HepG2 (cell line): ENCODE results near the gene VPS13D.

Experiments
- ATF2 ChIP-seq: sonication (generic); formaldehyde crosslinking; IDR thresholded peaks from 2 replicates; pipeline ENCODE4 v1.4.0; 2020; ENCODE audit warnings: missing genetic modification reagents
- EP300 ChIP-seq, 3 experiments: sonication (generic) in 1 of 3; formaldehyde crosslinking in 1 of 3; IDR thresholded peaks; 2 replicates each; pipeline versions ENCODE4 v1.5.1 to v1.6.1; 2011 to 2020; ENCODE audit warnings: low read depth in 2 of 3, low read length in 2 of 3, borderline replicate concordance in 1 of 3, improper control_type of control experiment in 1 of 3, mild to moderate bottlenecking in 1 of 3, missing genetic modification reagents in 1 of 3, moderate library complexity in 1 of 3
- HNRNPK ChIP-seq: fragments of 200-400 bp; formaldehyde crosslinking; IDR thresholded peaks from 2 replicates; pipeline ENCODE4 v1.6.1; 2018; ENCODE audit warnings: low read length, low read depth, moderate library complexity, mild to moderate bottlenecking; ENCODE audit not compliant: poor library complexity, severe bottlenecking
- MXI1 ChIP-seq: IDR thresholded peaks from 3 replicates; pipeline ENCODE4 v1.6.1; 2012; ENCODE audit warnings: low read depth, low read length, inconsistent platforms, borderline replicate concordance
- NFYB ChIP-seq: sonication (generic); formaldehyde crosslinking; IDR thresholded peaks from 2 replicates; pipeline ENCODE4 v1.4.0; 2020; ENCODE audit warnings: missing genetic modification reagents
- POLR2AphosphoS5 ChIP-seq: IDR thresholded peaks from 2 replicates; pipeline ENCODE4 v1.6.1; 2012; ENCODE audit warnings: low read depth, low read length
- RARG ChIP-seq: sonication (generic); formaldehyde crosslinking; IDR thresholded peaks from 2 replicates; pipeline ENCODE4 v1.4.0; 2020; ENCODE audit warnings: low read depth, mild to moderate bottlenecking, missing genetic modification reagents
- REST ChIP-seq, 2 experiments: IDR thresholded peaks; 2 replicates each; pipeline ENCODE4 v1.6.1; 2011 to 2012; ENCODE audit warnings: low read length in 2 of 2, borderline replicate concordance in 1 of 2, low read depth in 1 of 2, mild to moderate bottlenecking in 1 of 2, moderate library complexity in 1 of 2
- TEF ChIP-seq: sonication (generic); formaldehyde crosslinking; IDR thresholded peaks from 2 replicates; pipeline ENCODE4 v1.5.0; 2020; ENCODE audit warnings: missing genetic modification reagents
- ZNF143 ChIP-seq: sonication (generic); formaldehyde crosslinking; IDR thresholded peaks from 2 replicates; pipeline ENCODE4 v1.4.0; 2020; ENCODE audit warnings: missing genetic modification reagents
- ZNF274 ChIP-seq: sonication (generic); formaldehyde crosslinking; IDR thresholded peaks from 2 replicates; pipeline ENCODE4 v1.5.1; 2020; ENCODE audit warnings: mild to moderate bottlenecking, missing genetic modification reagents
- ZNF558 ChIP-seq: sonication (generic); formaldehyde crosslinking; IDR thresholded peaks from 2 replicates; pipeline ENCODE4 v1.9.0; 2022; ENCODE audit warnings: mild to moderate bottlenecking, missing genetic modification reagents, borderline replicate concordance
- ZNF691 ChIP-seq: sonication (generic); formaldehyde crosslinking; IDR thresholded peaks from 2 replicates; pipeline ENCODE4 v1.4.0; 2020; ENCODE audit warnings: missing genetic modification reagents, low read depth, mild to moderate bottlenecking, borderline replicate concordance
- ZSCAN20 ChIP-seq: sonication (generic); formaldehyde crosslinking; IDR thresholded peaks from 2 replicates; pipeline ENCODE4 v1.4.0; 2020; ENCODE audit warnings: missing genetic modification reagents, mild to moderate bottlenecking, borderline replicate concordance

- TF ChIP-seq ZNF274 = no peak
- no peak for TF ChIP-seq REST (IDR thresholded peaks at IDR 0.05; ENCODE audit: borderline replicate concordance in 1 of 2, low read depth in 1 of 2, low read length in 2 of 2)
- no peak for TF ChIP-seq ZNF558 (CRISPR knock-in tag)
- no peak for TF ChIP-seq POLR2AphosphoS5
- TF ChIP-seq TEF (CRISPR knock-in tag) = no peak
- no peak for TF ChIP-seq ZSCAN20
- no peak for TF ChIP-seq EP300 (IDR thresholded peaks at IDR 0.05; ENCODE audit: low read depth in 2 of 2, low read length in 2 of 2)
- no peak for TF ChIP-seq EP300 (CRISPR knock-in tag; IDR thresholded peaks at IDR 0.05; ENCODE audit: borderline replicate concordance)
- TF ChIP-seq HNRNPK = no peak
- TF ChIP-seq MXI1 = no peak
- TF ChIP-seq ZNF691 (CRISPR knock-in tag) = no peak
- no peak for TF ChIP-seq NFYB
- no peak for TF ChIP-seq RARG
- TF ChIP-seq ATF2 (CRISPR knock-in tag) = no peak
- no peak for TF ChIP-seq ZNF143 (CRISPR knock-in tag)
Observed at GRCh38 chr1:12475101-12475500, 245.3 kb downstream of the VPS13D start.
